ENCODE measurements around the gene SP6.

The SP6 gene

DNA sequence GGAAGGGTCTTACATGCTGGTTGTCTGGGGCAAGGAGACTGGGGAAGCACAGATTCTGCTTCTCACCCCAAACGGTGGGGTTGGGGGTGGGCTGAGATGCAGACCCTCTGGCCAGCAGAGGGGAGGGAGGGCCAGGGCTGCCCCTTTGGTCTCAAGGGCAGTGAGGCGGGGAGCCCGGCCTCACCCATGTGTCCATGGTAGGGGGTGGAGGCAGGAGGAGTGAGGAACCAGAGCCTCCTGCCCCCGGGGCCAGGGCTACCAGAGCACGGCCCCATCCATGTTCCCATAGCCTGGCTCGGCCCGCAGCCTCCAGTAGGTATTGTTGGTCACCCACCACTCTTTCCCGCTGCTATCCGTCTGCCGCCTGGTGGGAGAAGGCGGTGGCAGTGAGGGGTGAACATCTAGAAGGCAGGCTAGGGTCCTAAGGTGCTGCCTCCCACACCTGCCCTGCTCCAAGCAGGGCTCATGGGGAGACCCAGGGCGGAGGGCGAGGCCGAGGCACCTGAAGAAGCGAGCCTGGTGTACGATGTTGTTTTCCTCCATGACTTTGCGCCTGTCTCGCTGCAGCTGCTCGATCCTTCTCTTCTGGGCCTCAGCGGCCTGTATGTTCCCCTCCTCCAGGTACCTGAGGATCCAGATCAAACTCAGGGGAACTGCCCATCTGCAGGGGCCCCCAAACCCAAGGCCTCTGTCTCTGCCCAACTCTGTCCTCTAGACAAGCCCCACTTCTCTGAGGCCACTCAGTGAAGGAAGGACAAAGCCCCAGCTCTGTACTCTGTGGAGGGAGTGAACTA lies 42.7 kb downstream of the SP6 start:
- no peak for TF ChIP-seq POLR2AphosphoS5 (IDR thresholded peaks at IDR 0.05; ENCODE audit: low read depth)
- TF ChIP-seq, protein P1, sequence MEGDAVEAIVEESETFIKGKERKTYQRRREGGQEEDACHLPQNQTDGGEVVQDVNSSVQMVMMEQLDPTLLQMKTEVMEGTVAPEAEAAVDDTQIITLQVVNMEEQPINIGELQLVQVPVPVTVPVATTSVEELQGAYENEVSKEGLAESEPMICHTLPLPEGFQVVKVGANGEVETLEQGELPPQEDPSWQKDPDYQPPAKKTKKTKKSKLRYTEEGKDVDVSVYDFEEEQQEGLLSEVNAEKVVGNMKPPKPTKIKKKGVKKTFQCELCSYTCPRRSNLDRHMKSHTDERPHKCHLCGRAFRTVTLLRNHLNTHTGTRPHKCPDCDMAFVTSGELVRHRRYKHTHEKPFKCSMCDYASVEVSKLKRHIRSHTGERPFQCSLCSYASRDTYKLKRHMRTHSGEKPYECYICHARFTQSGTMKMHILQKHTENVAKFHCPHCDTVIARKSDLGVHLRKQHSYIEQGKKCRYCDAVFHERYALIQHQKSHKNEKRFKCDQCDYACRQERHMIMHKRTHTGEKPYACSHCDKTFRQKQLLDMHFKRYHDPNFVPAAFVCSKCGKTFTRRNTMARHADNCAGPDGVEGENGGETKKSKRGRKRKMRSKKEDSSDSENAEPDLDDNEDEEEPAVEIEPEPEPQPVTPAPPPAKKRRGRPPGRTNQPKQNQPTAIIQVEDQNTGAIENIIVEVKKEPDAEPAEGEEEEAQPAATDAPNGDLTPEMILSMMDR (IDR thresholded peaks at IDR 0.05; ENCODE audit: insufficient read depth, low read length) = no peak
- no peak for TF ChIP-seq SPI1 (IDR thresholded peaks at IDR 0.05; ENCODE audit: borderline replicate concordance, low read depth)
- TF ChIP-seq, protein P2, sequence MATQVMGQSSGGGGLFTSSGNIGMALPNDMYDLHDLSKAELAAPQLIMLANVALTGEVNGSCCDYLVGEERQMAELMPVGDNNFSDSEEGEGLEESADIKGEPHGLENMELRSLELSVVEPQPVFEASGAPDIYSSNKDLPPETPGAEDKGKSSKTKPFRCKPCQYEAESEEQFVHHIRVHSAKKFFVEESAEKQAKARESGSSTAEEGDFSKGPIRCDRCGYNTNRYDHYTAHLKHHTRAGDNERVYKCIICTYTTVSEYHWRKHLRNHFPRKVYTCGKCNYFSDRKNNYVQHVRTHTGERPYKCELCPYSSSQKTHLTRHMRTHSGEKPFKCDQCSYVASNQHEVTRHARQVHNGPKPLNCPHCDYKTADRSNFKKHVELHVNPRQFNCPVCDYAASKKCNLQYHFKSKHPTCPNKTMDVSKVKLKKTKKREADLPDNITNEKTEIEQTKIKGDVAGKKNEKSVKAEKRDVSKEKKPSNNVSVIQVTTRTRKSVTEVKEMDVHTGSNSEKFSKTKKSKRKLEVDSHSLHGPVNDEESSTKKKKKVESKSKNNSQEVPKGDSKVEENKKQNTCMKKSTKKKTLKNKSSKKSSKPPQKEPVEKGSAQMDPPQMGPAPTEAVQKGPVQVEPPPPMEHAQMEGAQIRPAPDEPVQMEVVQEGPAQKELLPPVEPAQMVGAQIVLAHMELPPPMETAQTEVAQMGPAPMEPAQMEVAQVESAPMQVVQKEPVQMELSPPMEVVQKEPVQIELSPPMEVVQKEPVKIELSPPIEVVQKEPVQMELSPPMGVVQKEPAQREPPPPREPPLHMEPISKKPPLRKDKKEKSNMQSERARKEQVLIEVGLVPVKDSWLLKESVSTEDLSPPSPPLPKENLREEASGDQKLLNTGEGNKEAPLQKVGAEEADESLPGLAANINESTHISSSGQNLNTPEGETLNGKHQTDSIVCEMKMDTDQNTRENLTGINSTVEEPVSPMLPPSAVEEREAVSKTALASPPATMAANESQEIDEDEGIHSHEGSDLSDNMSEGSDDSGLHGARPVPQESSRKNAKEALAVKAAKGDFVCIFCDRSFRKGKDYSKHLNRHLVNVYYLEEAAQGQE (IDR thresholded peaks at IDR 0.05; ENCODE audit: insufficient replicate concordance, low read depth) = no peak
- no peak for TF ChIP-seq GABPA (IDR thresholded peaks at IDR 0.05; ENCODE audit: low read depth)
- DNase-seq (ENCODE audit: low read depth in 1 of 2, low spot score in 1 of 2) = no peak

DNA sequence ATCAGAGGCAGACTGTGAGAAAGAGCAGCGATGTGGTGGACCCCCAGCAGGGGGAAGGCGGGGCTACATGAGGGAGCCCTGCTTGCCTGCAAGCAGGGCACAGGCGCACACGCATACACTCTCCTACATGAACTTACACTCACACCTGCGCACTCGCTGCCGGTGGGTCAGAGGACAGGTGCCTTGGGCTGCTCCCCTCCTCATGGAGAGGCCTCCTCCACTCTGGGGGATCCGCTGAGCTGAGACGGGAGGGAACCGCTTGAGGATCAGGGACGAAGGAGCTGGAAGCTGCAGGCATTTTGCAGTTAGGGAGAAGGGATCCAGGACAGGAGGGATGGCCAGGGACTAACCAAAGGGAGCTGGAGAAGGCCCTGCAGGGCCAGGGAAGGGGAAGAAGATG lies 43.5 kb downstream of the SP6 start:
- no peak for DNase-seq (ENCODE audit: low read depth in 1 of 2, low spot score in 1 of 2)
- no peak overlapping the region for H3K27ac ChIP-seq (replicated peaks)
- TF ChIP-seq POLR2AphosphoS5 (IDR thresholded peaks at IDR 0.05; ENCODE audit: low read depth) = no peak
- no peak for TF ChIP-seq SPI1 (IDR thresholded peaks at IDR 0.05; ENCODE audit: borderline replicate concordance, low read depth)
- TF ChIP-seq, protein P2 (IDR thresholded peaks at IDR 0.05; ENCODE audit: insufficient replicate concordance, low read depth) = no peak
- TF ChIP-seq, protein P1 (IDR thresholded peaks at IDR 0.05; ENCODE audit: insufficient read depth, low read length) = no peak
- no peak for TF ChIP-seq GABPA (IDR thresholded peaks at IDR 0.05; ENCODE audit: low read depth)

More for the DNA sequence above, 42.7 kb downstream of the SP6 start:
- Histone ChIP-seq H3K27ac (replicated peaks) (no peak overlapping the region), H3K27me3 (ENCODE audit: insufficient read depth, poor library complexity, severe bottlenecking) (no peaks in the 10 kb centered on the region), H3K4me3 (replicated peaks; ENCODE audit: insufficient read depth, low read length) (no peak overlapping the region)

DNA sequence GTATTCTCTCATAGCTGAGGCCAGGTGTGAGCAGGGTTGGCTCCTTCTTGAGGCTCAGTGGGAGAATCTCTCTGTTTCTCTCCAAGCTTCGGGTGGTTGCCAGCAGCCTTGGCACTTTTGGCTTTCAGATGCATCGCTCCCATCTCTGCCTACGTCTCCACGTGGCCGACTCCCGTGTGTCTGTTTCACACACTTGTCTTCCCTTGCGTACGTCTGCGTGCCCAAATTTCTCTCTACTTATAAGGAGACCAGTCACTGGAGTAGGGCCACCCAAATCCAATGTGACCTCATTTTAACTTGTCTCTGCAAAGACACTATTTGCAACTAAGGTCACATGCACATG lies 44.1 kb downstream of the SP6 start:
- DNase-seq (ENCODE audit: low read depth in 1 of 2, low spot score in 1 of 2) = no peak
- no peak overlapping the region for H3K27ac ChIP-seq (replicated peaks)
- no peak for TF ChIP-seq POLR2AphosphoS5 (IDR thresholded peaks at IDR 0.05; ENCODE audit: low read depth)
- no peaks in the 10 kb centered on the region for H3K27me3 ChIP-seq (ENCODE audit: insufficient read depth, poor library complexity, severe bottlenecking)
- H3K4me3 ChIP-seq (replicated peaks; ENCODE audit: insufficient read depth, low read length) = no peak overlapping the region

More for the DNA sequence above, 43.5 kb downstream of the SP6 start:
- Histone ChIP-seq H3K27me3 (ENCODE audit: insufficient read depth, poor library complexity, severe bottlenecking) (no peaks in the 10 kb centered on the region), H3K4me3 (replicated peaks; ENCODE audit: insufficient read depth, low read length) (no peak overlapping the region)

DNA sequence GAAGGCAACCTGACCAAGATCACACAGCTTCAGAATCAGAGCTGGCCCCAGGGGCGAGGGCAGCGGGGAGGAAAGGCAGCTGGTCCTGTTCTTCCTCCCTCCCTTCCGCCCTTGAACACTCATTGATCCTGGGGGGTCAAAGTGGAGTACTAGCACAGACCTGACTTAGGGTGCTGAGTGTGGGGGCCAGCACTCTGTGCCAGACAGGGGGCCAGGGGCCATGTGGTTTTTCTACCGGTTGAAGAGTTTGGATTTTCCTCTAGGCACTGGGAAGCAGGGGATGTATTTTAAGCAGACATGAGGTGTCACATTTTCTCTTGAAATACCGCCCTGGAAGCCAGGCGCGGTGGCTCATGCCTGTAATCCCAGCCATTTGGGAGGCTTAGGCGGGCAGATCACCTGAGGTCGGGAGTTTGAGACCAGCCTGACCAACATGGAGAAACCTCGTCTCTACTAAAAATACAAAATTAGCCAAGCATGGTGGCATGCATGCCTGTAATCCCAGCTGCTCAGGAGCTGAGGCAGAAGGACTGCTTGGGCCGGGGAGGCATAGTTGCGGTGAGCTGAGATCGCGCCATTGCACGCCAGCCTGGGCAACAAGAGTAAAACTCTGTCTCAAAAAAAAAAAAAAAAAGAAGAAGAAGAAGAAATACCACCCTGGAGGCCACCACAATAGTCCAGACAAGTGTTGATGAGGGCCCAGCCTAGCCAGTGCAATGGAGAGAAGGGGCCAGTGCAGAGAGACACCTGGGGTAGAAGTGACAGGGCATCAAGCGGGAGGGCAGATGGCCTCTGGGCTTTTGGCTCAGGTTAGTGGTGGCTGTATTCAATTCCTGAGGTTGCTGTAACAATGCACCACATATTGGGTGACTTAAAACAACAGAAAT lies 44.7 kb downstream of the SP6 start:
- no peak overlapping the region for H3K27ac ChIP-seq (replicated peaks)
- no peaks in the 10 kb centered on the region for H3K27me3 ChIP-seq (ENCODE audit: insufficient read depth, poor library complexity, severe bottlenecking)
- TF ChIP-seq, protein P2 (IDR thresholded peaks at IDR 0.05; ENCODE audit: insufficient replicate concordance, low read depth) = no peak
- TF ChIP-seq SPI1 (IDR thresholded peaks at IDR 0.05; ENCODE audit: borderline replicate concordance, low read depth) = no peak
- TF ChIP-seq GABPA (IDR thresholded peaks at IDR 0.05; ENCODE audit: low read depth) = no peak
- TF ChIP-seq POLR2AphosphoS5 (IDR thresholded peaks at IDR 0.05; ENCODE audit: low read depth) = no peak
- TF ChIP-seq, protein P1 (IDR thresholded peaks at IDR 0.05; ENCODE audit: insufficient read depth, low read length) = no peak
- H3K4me3 ChIP-seq (replicated peaks; ENCODE audit: insufficient read depth, low read length) = no peak overlapping the region
- DNase-seq (ENCODE audit: low read depth in 1 of 2, low spot score in 1 of 2) = no peak
